ENCODE results near the gene PRLR.
"Not testable (repeated sequence)": the region's sequence is repeated elsewhere in the genome, so short reads cannot be mapped to it uniquely, and the experiment has no call there.

Gene PRLR

DNA sequence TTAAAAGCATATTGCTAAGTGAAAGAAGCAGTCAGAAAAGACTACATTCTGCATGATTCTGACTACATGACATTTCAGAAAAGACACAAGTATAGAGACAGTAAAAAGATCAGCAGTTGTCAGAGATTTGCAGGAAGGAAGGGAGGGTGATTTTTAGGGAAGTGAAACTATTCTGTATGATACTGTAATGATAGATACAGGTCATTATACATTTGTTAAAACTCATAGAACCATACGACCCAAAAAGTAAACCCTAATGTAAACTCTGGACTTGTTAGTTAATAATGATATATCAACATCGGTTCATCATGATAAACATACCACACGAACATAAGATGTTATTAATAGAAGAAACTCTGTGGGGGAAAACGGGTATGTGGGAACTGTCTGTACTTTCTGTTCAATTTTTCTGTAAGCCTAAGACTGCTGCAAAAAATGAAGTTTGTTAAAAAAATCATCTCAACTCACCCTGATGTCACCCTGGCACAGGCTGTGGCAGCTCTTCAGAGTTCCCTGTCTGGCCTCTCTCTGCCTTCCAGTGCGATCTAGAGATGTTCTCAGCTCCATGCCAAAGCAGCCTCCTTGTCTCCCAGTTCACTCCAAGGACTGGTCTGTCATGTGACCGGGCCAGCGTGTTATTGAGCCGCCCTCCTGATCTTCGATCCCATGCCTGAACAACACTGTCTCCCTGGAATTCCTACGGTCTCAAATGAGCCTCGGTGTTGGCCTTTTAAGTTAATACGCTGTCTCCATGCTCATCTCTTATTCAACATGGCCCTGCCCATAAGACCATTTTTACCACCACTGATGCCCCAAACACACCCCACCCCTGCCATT lies 35.4 kb downstream of the PRLR start:
- TF ChIP-seq, protein P1, sequence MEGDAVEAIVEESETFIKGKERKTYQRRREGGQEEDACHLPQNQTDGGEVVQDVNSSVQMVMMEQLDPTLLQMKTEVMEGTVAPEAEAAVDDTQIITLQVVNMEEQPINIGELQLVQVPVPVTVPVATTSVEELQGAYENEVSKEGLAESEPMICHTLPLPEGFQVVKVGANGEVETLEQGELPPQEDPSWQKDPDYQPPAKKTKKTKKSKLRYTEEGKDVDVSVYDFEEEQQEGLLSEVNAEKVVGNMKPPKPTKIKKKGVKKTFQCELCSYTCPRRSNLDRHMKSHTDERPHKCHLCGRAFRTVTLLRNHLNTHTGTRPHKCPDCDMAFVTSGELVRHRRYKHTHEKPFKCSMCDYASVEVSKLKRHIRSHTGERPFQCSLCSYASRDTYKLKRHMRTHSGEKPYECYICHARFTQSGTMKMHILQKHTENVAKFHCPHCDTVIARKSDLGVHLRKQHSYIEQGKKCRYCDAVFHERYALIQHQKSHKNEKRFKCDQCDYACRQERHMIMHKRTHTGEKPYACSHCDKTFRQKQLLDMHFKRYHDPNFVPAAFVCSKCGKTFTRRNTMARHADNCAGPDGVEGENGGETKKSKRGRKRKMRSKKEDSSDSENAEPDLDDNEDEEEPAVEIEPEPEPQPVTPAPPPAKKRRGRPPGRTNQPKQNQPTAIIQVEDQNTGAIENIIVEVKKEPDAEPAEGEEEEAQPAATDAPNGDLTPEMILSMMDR (IDR thresholded peaks at IDR 0.05; ENCODE audit: low read depth, low read length), result no peak

DNA sequence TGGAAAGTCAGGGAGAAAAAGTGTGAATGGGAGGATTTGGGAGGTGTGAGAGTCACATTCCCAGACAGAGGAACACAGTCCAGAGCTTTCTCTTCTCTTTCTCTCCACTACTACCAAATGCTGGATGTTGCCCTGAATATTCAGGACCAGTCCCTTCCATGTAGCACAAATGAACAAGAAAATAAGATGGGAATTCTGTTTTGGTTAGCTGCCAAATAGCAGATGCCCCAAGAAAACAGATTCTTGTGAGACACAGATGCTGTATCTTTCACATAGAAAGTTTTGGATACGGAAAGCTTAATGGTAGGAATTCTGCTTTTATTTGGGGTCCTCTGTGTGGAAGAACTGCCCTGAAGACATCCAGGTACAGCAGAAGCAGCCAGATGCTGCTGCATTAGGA lies 37.8 kb downstream of the PRLR start:
- TF ChIP-seq, protein P1 (IDR thresholded peaks at IDR 0.05; ENCODE audit: low read depth, low read length), result no peak
- in situ Hi-C loops (cut with HindIII; ENCODE audit: low sequenced_read_pairs), result no loop called here
- DNase-seq (ENCODE audit: low read depth, low spot score), result no peak
- H3K4me3 ChIP-seq (ENCODE audit: low read depth, low read length), result no peak overlapping the region

More for the DNA sequence above, 35.4 kb downstream of the PRLR start:
- in situ Hi-C loops (cut with HindIII; ENCODE audit: low sequenced_read_pairs), result no loop called here
- no peak overlapping the region for H3K4me3 ChIP-seq (ENCODE audit: low read depth, low read length)
- DNase-seq (ENCODE audit: low read depth, low spot score), result no peak

DNA sequence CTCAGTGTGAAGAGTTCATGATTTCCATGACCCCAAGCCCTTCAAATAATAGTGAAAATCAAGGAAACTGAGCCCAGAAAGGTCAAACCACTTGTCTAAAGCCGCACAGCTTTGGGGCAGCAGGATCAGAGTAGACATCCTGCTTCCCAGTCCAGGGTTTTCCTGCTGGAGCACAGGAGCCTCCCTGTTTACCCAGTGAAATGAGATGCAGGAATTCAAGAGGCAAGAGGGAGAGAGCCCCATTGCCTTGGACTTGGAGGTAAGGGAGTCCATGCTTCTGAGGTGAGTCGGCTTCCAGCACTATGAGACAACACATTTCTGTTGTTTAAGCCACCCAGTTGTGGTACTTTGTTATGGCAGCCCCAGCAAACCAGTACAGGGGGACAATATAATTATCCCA lies 40.5 kb downstream of the PRLR start:
- in situ Hi-C loops (cut with HindIII; ENCODE audit: low sequenced_read_pairs), result not testable (repeated sequence)

DNA sequence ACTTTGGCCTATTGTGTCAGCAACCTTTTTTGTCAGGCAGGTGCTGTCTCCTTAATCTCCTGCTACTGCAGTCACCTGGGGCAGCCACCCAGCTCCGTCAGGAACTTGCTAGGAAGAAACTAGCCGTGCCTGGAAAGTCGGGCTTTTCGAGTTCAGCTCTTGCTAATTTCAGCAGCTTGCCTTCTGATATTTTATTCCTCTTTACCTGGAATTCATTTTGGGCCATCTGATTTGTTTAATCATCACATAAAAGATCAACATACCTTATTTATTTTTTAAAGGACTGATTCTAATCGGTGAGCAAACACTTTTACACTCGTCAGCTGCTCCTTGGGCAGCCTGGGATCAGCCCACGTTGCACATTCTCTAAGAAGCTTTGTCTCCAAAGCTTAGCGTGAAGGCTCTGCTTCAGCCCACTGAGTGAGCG lies 42.2 kb downstream of the PRLR start:
- in situ Hi-C loops (cut with HindIII; ENCODE audit: low sequenced_read_pairs), result no loop called here
- DNase-seq (ENCODE audit: low read depth, low spot score), result no peak
- TF ChIP-seq, protein P1 (IDR thresholded peaks at IDR 0.05; ENCODE audit: low read depth, low read length), result no peak
- H3K4me3 ChIP-seq (ENCODE audit: low read depth, low read length), result no peak overlapping the region

More for the DNA sequence above, 40.5 kb downstream of the PRLR start:
- not testable (repeated sequence) for DNase-seq (ENCODE audit: low read depth, low spot score); H3K4me3 ChIP-seq (ENCODE audit: low read depth, low read length)

DNA sequence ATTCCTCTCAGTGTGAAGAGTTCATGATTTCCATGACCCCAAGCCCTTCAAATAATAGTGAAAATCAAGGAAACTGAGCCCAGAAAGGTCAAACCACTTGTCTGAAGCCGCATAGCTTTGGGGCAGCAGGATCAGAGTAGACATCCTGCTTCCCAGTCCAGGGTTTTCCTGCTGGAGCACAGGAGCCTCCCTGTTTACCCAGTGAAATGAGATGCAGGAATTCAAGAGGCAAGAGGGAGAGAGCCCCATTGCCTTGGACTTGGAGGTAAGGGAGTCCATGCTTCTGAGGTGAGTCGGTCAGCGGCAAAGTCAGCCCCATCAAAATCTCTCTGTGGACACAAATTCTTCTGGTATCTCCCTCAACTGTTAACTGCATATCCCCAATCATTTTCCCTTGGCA lies 42.7 kb downstream of the PRLR start:
- in situ Hi-C loops (cut with HindIII; ENCODE audit: low sequenced_read_pairs); DNase-seq (ENCODE audit: low read depth, low spot score); H3K4me3 ChIP-seq (ENCODE audit: low read depth, low read length): not testable (repeated sequence)

DNA sequence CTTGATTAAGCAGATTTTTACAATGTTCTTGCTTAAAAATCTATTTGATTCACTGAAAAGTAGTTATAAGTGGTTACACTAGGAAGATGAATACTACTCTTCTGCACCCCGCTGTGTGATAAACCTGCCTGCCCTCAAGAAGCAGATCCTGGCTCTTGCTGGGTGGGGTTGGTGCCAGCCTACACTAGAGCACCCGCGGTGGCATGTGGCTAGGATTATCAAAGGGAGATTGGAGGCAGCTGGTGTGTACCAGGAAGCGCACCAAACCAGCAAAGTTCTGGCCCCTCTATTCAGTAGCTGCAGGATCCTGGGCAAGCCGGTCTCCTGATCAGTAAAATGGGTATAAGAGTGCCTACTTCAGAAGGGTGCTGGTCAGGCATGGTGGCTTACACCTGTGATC lies 43.5 kb downstream of the PRLR start:
- in situ Hi-C loops (cut with HindIII; ENCODE audit: low sequenced_read_pairs), result no loop called here
- H3K4me3 ChIP-seq (ENCODE audit: low read depth, low read length), result no peak overlapping the region
- TF ChIP-seq, protein P1 (IDR thresholded peaks at IDR 0.05; ENCODE audit: low read depth, low read length), result no peak
- no peak for DNase-seq (ENCODE audit: low read depth, low spot score)

DNA sequence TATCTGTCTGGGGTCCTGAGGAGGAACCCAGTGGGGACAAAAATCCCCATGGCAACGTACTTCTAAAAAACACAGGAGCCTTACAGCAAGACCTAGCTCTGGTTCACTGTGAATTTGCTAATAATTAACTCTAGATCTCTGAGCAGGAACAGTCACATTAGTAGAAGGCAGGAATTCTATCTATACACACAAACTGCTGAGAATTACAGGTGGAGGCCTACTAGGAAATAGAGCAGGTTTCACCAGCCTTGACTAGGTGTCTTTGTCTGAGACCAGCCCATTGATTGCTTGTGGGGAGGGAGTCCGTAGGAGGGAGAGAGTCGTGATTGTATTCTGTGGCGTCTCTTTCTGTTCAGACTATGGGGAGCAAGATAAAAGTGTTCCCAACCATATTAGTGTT lies 44.8 kb downstream of the PRLR start:
- TF ChIP-seq, protein P1 (IDR thresholded peaks at IDR 0.05; ENCODE audit: low read depth, low read length), result no peak
- H3K4me3 ChIP-seq (ENCODE audit: low read depth, low read length), result no peak overlapping the region
- in situ Hi-C loops (cut with HindIII; ENCODE audit: low sequenced_read_pairs), result no loop called here
- DNase-seq (ENCODE audit: low read depth, low spot score), result no peak

Measured in astrocyte of the spinal cord (primary cell).